Astrocyte (in vitro differentiated cells and primary cell): Measurements from ENCODE around the gene SPATA19. TPM values are rescaled to one million over a fixed set of nuclear protein-coding genes. Genes with fewer than 3 reads are reported as not detected.

Experiments
- DNase-seq: peaks from one replicate; pipeline ENCODE4 v3.0.0-alpha.2; 2010; ENCODE audit warnings: low read depth
- FAIRE-seq: peaks from 2 replicates; lab custom pipeline; 2011; peaks lifted over from hg19 to GRCh38; lab: Jason Lieb, UNC
- H2AFZ ChIP-seq: 2 replicates; pipeline ENCODE4 v1.6.0; 2012; ENCODE audit warnings: low read depth, low read length, inconsistent platforms
- H3K27ac ChIP-seq: 2 replicates; pipeline ENCODE4 v1.5.1; 2011; ENCODE audit warnings: low read depth, low read length, inconsistent platforms
- H3K27me3 ChIP-seq: 2 replicates; pipeline ENCODE4 v1.6.0; 2011; ENCODE audit warnings: low read length, inconsistent platforms; ENCODE audit not compliant: insufficient read depth
- H3K36me3 ChIP-seq: 2 replicates; pipeline ENCODE4 v1.5.1; 2011; ENCODE audit warnings: low read length, inconsistent platforms; ENCODE audit not compliant: insufficient read depth
- H3K4me1 ChIP-seq: 2 replicates; pipeline ENCODE4 v1.5.1; 2011; ENCODE audit warnings: low read length, inconsistent platforms; ENCODE audit not compliant: insufficient read depth
- H3K4me2 ChIP-seq: 2 replicates; pipeline ENCODE4 v1.6.0; 2012; ENCODE audit warnings: low read length, inconsistent platforms
- H3K4me3 ChIP-seq: 2 replicates; pipeline ENCODE4 v1.5.1; 2011; ENCODE audit warnings: low read depth, mild to moderate bottlenecking, low read length, inconsistent platforms; ENCODE audit not compliant: insufficient read depth
- H3K79me2 ChIP-seq: 2 replicates; pipeline ENCODE4 v1.6.0; 2012; ENCODE audit warnings: mild to moderate bottlenecking, low read length, inconsistent platforms; ENCODE audit not compliant: insufficient read depth
- H3K9ac ChIP-seq: 2 replicates; pipeline ENCODE4 v1.6.0; 2012; ENCODE audit warnings: mild to moderate bottlenecking, low read length, inconsistent platforms
- H3K9me3 ChIP-seq: 2 replicates; pipeline ENCODE4 v1.5.1; 2012; ENCODE audit warnings: low read depth, mild to moderate bottlenecking, low read length, inconsistent platforms; ENCODE audit not compliant: insufficient read depth
- H4K20me1 ChIP-seq: 2 replicates; pipeline ENCODE4 v1.6.0; 2012; ENCODE audit warnings: low read length, inconsistent platforms; ENCODE audit not compliant: insufficient read depth
- H3K27ac Mint-ChIP-seq: one replicate; pipeline ENCODE4 v1.8.0; 2021; ENCODE audit warnings: mild to moderate bottlenecking, mixed read lengths; ENCODE audit not compliant: unreplicated experiment
- H3K27me3 Mint-ChIP-seq: one replicate; pipeline ENCODE4 v1.8.0; 2021; ENCODE audit warnings: low read depth, mixed read lengths; ENCODE audit not compliant: unreplicated experiment
- H3K36me3 Mint-ChIP-seq: one replicate; pipeline ENCODE4 v1.8.0; 2021; ENCODE audit warnings: low read depth, mixed read lengths; ENCODE audit not compliant: unreplicated experiment
- H3K4me1 Mint-ChIP-seq: one replicate; pipeline ENCODE4 v1.8.0; 2021; ENCODE audit warnings: low read depth, mixed read lengths; ENCODE audit not compliant: unreplicated experiment
- H3K4me3 Mint-ChIP-seq: one replicate; pipeline ENCODE4 v1.8.0; 2021; ENCODE audit warnings: mild to moderate bottlenecking, moderate library complexity, mixed read lengths; ENCODE audit not compliant: unreplicated experiment
- H3K9me3 Mint-ChIP-seq: one replicate; pipeline ENCODE4 v1.8.0; 2021; ENCODE audit warnings: mild to moderate bottlenecking, mixed read lengths; ENCODE audit not compliant: unreplicated experiment
- EZH2 ChIP-seq: IDR thresholded peaks from 2 replicates; pipeline ENCODE4 v1.6.1; 2012; ENCODE audit warnings: mild to moderate bottlenecking, low read length, inconsistent platforms; ENCODE audit not compliant: insufficient read depth
- total RNA-seq: library from RNA; stranded (reverse); gene quantifications from 2 replicates; pipeline ENCODE4 v1.2.1, GENCODE V29; 2021
- TF ChIP-seq, protein P1 (sequence below): IDR thresholded peaks from 2 replicates; pipeline ENCODE4 v1.5.1; 2011; ENCODE audit warnings: low read depth, mild to moderate bottlenecking, inconsistent platforms, low read length, moderate library complexity; ENCODE audit not compliant: insufficient read depth

The SPATA19 gene
- total RNA-seq, 1 donor from 2014 or later, result not detected

DNA sequence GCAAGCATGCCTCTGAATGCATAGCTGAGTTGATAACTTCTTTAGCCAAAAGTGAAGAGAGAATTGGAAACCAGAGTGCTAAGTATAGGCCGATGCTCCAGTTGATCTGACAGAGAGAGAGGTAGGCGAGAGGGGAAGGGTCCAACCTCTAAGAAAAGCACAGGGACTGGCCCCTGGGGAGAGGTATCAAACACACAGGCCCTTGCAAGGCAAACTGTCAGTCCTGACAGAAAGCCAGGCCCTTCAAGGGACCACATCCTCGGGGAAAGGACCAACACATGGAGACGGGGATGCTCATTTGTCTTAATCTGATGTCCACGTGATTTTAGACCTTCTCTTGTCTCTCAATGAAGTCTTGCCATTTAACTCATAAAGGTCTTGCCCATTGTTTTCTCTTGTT lies 43.9 kb upstream of the SPATA19 start:
- Mint-ChIP-seq H3K9me3 (peaks cover 8% of the 10 kb centered on the region), H3K36me3 (peaks cover 2% of the 10 kb centered on the region)
- FAIRE-seq, result no peak

DNA sequence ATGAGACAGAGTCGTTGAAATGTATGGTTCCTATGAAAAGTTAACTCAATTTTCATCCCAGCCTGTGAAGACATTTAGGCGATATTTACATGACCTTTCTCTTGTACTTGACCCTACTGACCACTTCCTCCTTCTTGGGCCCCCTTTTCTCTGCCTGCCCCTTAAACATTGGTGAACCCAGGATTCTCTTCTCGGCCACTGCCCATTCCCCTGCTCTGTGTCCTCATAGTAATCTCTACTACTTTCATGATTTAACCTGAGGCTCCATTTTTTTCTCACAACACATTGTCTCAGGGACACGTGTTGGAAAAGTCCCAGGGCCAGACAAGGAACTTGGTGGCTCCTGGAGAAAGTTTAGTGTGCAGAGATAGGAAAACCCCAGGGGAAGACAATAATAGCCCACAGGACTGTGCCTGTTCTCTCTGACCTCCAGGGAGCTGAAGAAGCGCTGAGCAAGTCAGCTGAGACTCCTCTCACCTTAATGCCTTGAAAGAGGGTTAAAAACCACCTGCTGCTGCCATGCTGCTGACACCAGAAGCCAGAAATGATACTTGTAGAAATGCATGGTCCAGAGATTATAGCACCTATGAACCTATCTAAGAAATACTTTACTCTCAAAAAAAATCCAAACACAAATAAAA lies 42.5 kb upstream of the SPATA19 start:
- Histone ChIP-seq H3K9me3 (no peaks in the 10 kb centered on the region), H3K4me1 (no peaks in the 10 kb centered on the region), H3K27me3 (no peaks in the 10 kb centered on the region), H4K20me1 (no peaks in the 10 kb centered on the region), H3K4me3 (no peak overlapping the region), H2AFZ (no peak overlapping the region), H3K79me2 (no peaks in the 10 kb centered on the region), H3K9ac (no peak overlapping the region), H3K4me2 (no peak overlapping the region), H3K36me3 (no peaks in the 10 kb centered on the region), H3K27ac (no peak overlapping the region)
- Mint-ChIP-seq H3K27me3 (peaks cover 23% of the 10 kb centered on the region), H3K36me3 (peaks cover 2% of the 10 kb centered on the region), H3K9me3 (peaks cover 8% of the 10 kb centered on the region), H3K27ac (no peak overlapping the region), H3K4me3 (no peak overlapping the region), H3K4me1 (peaks cover 2% of the 10 kb centered on the region)
- TF ChIP-seq, protein P1, sequence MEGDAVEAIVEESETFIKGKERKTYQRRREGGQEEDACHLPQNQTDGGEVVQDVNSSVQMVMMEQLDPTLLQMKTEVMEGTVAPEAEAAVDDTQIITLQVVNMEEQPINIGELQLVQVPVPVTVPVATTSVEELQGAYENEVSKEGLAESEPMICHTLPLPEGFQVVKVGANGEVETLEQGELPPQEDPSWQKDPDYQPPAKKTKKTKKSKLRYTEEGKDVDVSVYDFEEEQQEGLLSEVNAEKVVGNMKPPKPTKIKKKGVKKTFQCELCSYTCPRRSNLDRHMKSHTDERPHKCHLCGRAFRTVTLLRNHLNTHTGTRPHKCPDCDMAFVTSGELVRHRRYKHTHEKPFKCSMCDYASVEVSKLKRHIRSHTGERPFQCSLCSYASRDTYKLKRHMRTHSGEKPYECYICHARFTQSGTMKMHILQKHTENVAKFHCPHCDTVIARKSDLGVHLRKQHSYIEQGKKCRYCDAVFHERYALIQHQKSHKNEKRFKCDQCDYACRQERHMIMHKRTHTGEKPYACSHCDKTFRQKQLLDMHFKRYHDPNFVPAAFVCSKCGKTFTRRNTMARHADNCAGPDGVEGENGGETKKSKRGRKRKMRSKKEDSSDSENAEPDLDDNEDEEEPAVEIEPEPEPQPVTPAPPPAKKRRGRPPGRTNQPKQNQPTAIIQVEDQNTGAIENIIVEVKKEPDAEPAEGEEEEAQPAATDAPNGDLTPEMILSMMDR, result no peak
- no peak for TF ChIP-seq EZH2
- DNase-seq (no peak), FAIRE-seq (no peak)

More for the DNA sequence above, 43.9 kb upstream of the SPATA19 start:
- Histone ChIP-seq H3K4me1 (no peaks in the 10 kb centered on the region), H3K36me3 (no peaks in the 10 kb centered on the region), H3K9me3 (no peaks in the 10 kb centered on the region), H3K27ac (no peak overlapping the region), H3K79me2 (no peaks in the 10 kb centered on the region), H2AFZ (no peak overlapping the region), H3K9ac (no peak overlapping the region), H3K27me3 (no peaks in the 10 kb centered on the region), H4K20me1 (no peaks in the 10 kb centered on the region), H3K4me3 (no peak overlapping the region), H3K4me2 (no peak overlapping the region)
- Mint-ChIP-seq H3K4me3 (no peak overlapping the region), H3K27ac (no peak overlapping the region), H3K27me3 (peaks cover 23% of the 10 kb centered on the region), H3K4me1 (peaks cover 4% of the 10 kb centered on the region)
- no peak for TF ChIP-seq EZH2
- TF ChIP-seq, protein P1, result no peak
- DNase-seq, result no peak

DNA sequence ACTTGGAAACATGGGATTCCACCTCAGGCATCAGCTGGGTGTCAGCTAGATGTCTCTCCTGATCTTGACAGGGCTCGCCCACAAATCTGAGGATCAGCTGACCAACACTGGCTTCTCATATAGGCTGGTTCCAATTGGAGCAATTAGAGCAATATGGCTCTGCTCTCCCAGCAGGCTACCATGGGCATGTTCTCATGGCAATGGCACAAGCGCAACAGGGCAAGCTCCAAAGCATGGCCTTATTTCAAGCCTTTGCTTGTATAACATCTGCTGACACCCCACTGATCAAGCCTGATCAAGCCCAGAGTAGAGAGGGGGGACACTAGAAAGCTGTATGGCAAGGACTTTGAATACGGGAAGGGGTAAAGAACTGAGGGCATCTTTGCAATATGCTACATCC lies 40.7 kb upstream of the SPATA19 start:
- H4K20me1 ChIP-seq, result no peaks in the 10 kb centered on the region
- H3K9me3 Mint-ChIP-seq, result peaks cover 11% of the 10 kb centered on the region
- H3K9ac ChIP-seq, result no peak overlapping the region
- no peaks in the 10 kb centered on the region for H3K4me1 ChIP-seq
- no peaks in the 10 kb centered on the region for H3K79me2 ChIP-seq
- TF ChIP-seq EZH2, result no peak
- TF ChIP-seq, protein P1, result no peak
- no peak overlapping the region for H3K4me2 ChIP-seq
- H3K4me1 Mint-ChIP-seq, result no peaks in the 10 kb centered on the region
- H3K27me3 Mint-ChIP-seq, result peaks cover 18% of the 10 kb centered on the region
- H3K27me3 ChIP-seq, result no peaks in the 10 kb centered on the region
- H3K27ac ChIP-seq, result no peak overlapping the region
- no peak overlapping the region for H3K27ac Mint-ChIP-seq
- FAIRE-seq, result no peak
- no peak overlapping the region for H2AFZ ChIP-seq
- H3K4me3 Mint-ChIP-seq, result no peak overlapping the region
- no peak for DNase-seq
- H3K4me3 ChIP-seq, result no peak overlapping the region
- H3K36me3 Mint-ChIP-seq, result peaks cover 4% of the 10 kb centered on the region
- no peaks in the 10 kb centered on the region for H3K9me3 ChIP-seq
- no peaks in the 10 kb centered on the region for H3K36me3 ChIP-seq
